ENCODE measurements around the gene REEP5.
"Not testable (repeated sequence)": the region's sequence is repeated elsewhere in the genome, so short reads cannot be mapped to it uniquely, and the experiment has no call there.

Gene REEP5

GRCh38 chr5:112885001-112885400 lies 37.0 kb downstream of the REEP5 start:
- ATAC-seq, result no peak

- no peak for ATAC-seq
Observed at GRCh38 chr5:112883192-112883591, 38.8 kb downstream of the REEP5 start.

GRCh38 chr5:112880219-112880964 lies 41.6 kb downstream of the REEP5 start:
- ATAC-seq, result no peak

- peak; percentile 91 to 94 for ATAC-seq
Observed at GRCh38 chr5:112878760-112879159, 43.3 kb downstream of the REEP5 start.

- ATAC-seq, result no peak
Observed at GRCh38 chr5:112878101-112878500, 43.9 kb downstream of the REEP5 start.

- ATAC-seq, result no peak
Observed at GRCh38 chr5:112876362-112876761, 45.7 kb downstream of the REEP5 start.

GRCh38 chr5:112870966-112871365 lies 51.1 kb downstream of the REEP5 start:
- no peak for ATAC-seq

- ATAC-seq, result peak; percentile 87 to 88
Observed at GRCh38 chr5:112869948-112870347, 52.1 kb downstream of the REEP5 start.

GRCh38 chr5:112867411-112867810 lies 54.6 kb downstream of the REEP5 start:
- ATAC-seq, result no peak

- ATAC-seq, result peak in 1 of 2 donors; percentile 15
Observed at GRCh38 chr5:112866739-112867138, 55.3 kb downstream of the REEP5 start.

- no peak for ATAC-seq
Observed at GRCh38 chr5:112865128-112865527, 56.9 kb downstream of the REEP5 start.

GRCh38 chr5:112863549-112863948 lies 58.5 kb downstream of the REEP5 start:
- ATAC-seq, result no peak

- no peak for ATAC-seq
Observed at GRCh38 chr5:112862085-112862484, 59.9 kb downstream of the REEP5 start.

GRCh38 chr5:112861638-112861985 lies 60.4 kb downstream of the REEP5 start:
- ATAC-seq, result no peak

GRCh38 chr5:112860929-112861637 lies 60.9 kb downstream of the REEP5 start, which contains the start of gene SRP19:
TSS of gene SRP19 (plus strand) at chr5:112861287. CDS start at chr5:112861377, 90 bp downstream.
- ATAC-seq, result peak; percentile 93 to 96

- ATAC-seq, result not testable (repeated sequence)
Observed at GRCh38 chr5:112860571-112860928, 61.5 kb downstream of the REEP5 start.

- ATAC-seq, result no peak
Observed at GRCh38 chr5:112857866-112858265, 64.2 kb downstream of the REEP5 start.

GRCh38 chr5:112854651-112855050 lies 67.4 kb downstream of the REEP5 start:
- ATAC-seq, result no peak

GRCh38 chr5:112849912-112850311 lies 72.1 kb downstream of the REEP5 start:
- ATAC-seq, result no peak

- peak; percentile 91 to 92 for ATAC-seq
Observed at GRCh38 chr5:112848116-112848811, 73.8 kb downstream of the REEP5 start.

GRCh38 chr5:112847306-112847705 lies 74.7 kb downstream of the REEP5 start:
- ATAC-seq, result no peak

- no peak for ATAC-seq
Observed at GRCh38 chr5:112846556-112846955, 75.5 kb downstream of the REEP5 start.

- ATAC-seq, result peak in 1 of 2 donors; percentile 56
Observed at GRCh38 chr5:112844489-112844888, 77.5 kb downstream of the REEP5 start.

- no peak for ATAC-seq
Observed at GRCh38 chr5:112833971-112834370, 88.1 kb downstream of the REEP5 start.

All from activated CD4-positive, CD25-positive, alpha-beta regulatory T cell treated with anti-CD3 and anti-CD28 coated beads, Interleukin-2, amount 50 U/mL, for 24 hours (primary cell).